Measurements from ENCODE around the gene MDM1.

DNA sequence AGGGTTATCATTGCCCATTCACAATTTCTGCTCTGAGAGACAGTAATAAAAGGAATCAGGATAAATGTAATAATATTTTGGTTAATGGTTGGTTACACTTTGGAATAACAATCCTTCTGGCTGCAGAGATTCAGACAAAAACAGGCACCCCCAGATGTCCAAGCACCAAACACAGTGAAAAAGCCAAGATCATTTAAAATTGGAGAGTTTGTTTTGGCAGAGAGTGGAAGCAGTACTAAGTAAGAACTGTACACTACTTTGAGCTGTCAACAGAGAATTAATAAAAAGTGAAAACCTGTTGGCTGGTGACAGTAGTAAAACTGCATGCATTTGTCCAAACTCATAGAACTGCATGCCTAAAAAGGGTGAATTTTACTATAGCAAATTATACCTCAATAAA lies 63.2 kb downstream of the MDM1 start:
- TF ChIP-seq, protein P1, sequence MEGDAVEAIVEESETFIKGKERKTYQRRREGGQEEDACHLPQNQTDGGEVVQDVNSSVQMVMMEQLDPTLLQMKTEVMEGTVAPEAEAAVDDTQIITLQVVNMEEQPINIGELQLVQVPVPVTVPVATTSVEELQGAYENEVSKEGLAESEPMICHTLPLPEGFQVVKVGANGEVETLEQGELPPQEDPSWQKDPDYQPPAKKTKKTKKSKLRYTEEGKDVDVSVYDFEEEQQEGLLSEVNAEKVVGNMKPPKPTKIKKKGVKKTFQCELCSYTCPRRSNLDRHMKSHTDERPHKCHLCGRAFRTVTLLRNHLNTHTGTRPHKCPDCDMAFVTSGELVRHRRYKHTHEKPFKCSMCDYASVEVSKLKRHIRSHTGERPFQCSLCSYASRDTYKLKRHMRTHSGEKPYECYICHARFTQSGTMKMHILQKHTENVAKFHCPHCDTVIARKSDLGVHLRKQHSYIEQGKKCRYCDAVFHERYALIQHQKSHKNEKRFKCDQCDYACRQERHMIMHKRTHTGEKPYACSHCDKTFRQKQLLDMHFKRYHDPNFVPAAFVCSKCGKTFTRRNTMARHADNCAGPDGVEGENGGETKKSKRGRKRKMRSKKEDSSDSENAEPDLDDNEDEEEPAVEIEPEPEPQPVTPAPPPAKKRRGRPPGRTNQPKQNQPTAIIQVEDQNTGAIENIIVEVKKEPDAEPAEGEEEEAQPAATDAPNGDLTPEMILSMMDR (conservative IDR thresholded peaks at IDR 0.05; ENCODE audit: low read depth in 2 of 2): no peak
- no peak for TF ChIP-seq ZNF114 (CRISPR knock-in tag; IDR thresholded peaks at IDR 0.05)
- no peak for TF ChIP-seq JUNB (IDR thresholded peaks at IDR 0.05; ENCODE audit: unreplicated experiment)

All from GM23338 (cell line).